ENCODE measurements around the gene SMARCD3.

Gene SMARCD3

DNA sequence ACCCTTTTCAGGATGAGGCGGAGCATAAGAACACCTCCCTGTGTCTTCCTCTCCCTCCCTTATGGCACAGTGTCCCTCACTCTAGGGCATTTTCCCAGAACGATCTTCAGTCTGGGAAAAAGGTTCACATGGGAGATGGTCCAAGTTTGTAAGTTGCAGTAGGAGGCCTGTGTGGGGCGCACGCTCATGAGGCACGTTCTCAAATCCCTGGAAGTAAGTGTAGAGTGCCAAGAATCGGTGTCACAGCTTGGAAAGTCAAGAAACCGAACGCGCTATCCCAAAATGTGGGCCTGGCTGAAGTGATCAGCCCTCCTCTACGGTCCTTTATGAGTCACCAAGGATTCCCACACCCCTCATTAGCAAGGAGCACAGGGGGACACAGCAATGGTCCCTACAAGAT, 23.9 kb upstream of the SMARCD3 start:
- DNase-seq, result no peak

DNA sequence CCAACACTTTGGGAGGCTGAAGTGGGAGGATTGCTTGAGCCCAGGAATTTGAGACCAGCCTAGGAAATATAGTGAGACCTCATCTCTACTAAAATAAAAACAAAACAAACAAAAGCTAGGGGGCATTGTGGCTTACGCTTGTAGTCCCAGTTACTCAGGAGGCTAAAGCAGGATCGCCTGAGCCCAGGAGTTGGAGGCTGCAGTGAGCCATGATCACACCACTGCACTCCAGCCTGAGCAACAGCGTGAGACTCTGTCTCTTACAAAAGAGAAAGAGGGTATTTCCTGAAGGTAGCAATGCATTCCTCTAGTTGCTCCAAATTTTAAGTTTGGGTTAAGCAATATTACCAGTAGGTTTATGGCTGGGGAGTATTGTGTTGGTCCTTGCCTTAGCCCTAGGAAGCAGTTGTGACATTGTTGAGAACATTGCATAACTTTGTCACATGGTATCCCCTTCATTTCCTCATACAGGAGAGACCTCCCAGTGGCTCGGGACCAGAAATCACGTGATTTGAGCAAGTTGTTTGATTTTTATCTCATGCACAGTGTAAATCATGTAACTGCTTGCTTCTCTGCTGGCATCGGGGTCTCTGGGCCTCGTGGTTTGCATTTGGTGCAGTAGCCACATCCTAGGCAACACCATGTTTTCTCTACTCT, 23.3 kb upstream of the SMARCD3 start:
- DNase-seq, result no peak

DNA sequence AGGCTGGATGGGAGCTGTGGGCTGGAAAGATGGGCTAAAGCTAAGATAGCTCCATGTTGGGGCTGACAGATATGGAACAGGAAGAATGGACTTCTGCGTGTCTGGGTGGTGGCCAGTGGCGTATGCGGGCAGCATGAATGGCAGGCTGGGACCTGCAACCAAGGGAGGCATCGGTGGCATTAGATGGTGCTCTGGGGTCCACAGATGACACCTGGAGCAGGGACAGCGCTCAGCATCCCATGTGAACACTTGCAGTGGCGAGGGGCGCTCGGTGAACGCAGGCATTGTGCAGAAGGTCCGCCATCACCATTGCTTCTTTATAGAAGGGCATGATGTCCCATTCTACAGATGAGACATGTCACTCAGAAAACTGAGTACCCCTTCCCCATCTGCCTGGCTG, 21.0 kb upstream of the SMARCD3 start:
- DNase-seq, result no peak

DNA sequence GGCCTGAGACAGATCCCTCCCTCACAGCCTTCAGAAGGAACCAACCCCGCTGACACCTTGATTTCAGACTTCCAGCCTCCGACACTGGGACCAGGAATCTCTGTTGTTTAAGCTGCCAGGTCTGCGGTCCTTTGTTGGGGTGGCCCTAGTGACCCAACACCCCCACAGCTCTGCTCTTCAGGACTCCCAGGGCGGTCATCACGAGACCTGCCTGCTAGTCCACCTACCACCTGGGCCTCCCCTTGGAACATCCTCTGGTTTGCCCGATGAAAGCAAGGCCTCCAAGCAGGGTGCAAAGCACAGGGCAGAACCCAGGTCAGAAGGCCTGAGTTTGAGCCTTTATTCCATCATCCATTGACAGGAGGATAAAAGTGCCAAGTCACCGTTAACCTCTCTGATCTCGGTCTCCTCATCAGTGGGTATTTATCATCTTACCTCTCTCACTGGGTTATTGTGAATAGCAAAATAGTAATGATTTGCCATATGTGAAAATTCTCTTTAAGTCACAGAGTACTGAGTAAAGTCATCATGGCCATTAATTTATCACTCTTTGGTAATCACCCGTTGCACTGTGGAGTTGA, 16.9 kb upstream of the SMARCD3 start:
- DNase-seq, result no peak

DNA sequence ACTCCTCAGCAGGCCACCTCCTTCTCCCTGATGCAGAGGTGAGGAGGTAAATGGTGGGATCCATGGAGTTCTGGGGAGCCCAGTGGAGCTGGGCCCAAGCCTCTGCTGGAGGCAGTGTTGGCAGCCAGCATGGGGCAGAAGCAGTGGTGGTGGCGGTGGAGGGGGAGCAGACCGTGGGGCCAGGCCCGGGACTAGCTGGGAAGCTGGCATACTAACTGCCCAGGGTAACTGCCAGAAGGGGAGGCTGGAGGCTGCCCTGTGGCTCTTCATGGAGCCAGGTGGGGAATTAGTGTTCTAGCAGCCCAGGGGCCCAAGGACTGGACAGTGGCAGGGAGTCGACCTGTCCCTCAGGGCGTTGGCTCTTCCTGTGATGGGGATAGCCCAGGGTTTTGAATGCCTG, 16.1 kb upstream of the SMARCD3 start:
- DNase-seq, result no peak

DNA sequence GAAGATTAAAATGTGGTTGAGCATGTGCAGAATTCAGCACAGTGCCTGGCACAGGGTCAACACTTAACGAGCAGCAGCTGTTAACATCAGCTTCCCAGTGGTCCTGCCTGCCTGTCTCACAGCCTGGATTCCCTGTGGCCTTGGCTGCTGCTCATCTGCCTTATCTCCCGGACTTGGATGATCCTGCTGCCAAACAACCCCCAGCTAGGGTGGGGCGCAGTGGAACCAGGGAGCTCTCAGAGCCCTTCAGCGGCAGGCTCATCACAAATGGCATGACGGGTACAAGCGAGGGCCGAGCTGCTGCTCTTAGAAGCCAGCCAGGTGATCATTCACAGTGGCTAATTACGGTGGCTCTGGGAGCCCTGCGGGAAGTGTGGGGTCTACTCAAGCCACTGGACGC, 13.0 kb upstream of the SMARCD3 start:
- DNase-seq, result no peak

DNA sequence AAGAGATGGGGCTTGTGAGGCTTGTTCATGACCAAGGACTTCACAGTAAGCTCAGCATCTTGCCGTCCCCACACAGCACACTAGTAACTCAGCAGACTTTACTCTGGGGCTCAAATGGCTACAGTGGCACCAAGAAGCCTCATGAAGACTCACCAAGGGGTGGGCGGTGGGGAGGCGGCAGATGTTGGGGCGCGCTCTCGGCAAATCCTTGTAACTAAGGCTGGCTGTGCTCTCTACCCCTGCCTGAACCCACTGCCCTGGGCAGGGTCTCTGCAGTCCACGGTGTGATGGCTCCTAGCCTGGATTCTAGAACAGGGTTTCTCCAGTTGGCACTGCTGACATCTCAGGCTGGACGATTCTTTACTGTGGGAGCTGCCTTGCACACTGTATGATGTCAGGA, 12.4 kb upstream of the SMARCD3 start:
- no peak for DNase-seq

DNA sequence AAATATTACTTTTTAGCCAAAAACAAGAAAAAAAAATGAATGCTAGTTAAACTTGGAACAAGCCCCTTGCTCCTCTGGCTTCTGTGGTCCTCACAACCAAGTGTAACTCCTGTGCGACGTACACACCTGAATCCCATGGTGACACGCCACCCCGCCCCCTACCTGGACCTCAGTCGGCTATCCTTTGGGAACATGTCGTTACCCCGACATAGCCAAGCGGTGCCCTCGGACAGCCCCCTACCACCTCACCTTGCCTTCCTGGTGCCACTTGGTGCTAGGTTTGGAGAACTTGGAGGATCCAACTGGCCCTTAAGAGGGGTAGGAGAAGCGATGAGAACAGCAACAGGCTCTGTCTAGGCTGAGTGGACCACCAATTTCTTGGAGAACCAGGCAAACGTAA, 12.0 kb upstream of the SMARCD3 start:
- DNase-seq, result no peak

DNA sequence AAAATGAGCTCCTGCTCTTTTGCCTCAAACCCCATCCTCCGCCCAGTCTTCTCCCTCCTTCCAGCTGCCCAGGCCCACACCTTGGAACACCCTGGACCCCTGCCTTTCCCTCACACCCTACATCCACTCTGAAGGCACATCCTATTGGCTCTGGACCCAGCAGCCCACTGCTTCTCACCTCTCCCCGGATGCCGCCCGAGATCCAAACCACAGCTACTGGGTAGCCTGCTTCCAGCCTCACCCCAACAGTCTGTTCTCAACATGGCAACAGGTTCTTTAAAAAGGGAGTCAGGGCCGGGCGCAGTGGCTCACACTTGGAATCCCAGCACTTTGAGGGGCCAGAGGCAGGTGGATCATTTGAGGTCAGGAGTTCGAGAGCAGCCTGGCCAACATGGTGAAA, 9.5 kb upstream of the SMARCD3 start:
- DNase-seq, result no peak

DNA sequence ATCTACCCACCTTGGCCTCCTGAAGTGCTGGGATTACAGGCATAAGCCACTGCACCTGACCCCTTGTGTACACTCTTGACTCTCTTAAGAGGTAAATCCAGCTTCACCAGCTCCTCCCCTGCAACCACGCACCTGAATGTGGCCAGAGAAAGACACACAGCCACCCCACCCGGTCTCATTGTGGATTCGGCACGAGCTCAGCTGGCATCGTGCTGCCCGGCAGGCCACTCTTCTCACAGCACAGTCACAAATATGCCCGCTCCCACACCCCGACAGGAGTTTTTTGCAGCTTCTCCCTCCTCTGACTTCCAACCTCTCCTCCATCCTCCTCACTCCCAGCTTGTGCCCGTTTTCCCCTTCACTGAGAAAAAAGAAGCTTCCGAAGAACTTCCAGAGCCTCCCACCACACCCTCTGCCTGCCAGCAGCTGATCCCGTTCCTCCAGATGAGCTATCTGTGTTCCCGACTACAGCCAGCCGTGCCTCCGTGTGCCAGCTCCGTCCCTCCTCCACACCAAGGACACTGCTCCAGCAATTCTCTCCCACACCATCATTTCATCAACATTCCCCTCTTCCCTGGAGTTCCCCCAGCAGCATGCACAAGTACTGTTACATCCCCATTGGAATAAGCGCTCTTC, 8.0 kb upstream of the SMARCD3 start:
- no peak for DNase-seq

DNA sequence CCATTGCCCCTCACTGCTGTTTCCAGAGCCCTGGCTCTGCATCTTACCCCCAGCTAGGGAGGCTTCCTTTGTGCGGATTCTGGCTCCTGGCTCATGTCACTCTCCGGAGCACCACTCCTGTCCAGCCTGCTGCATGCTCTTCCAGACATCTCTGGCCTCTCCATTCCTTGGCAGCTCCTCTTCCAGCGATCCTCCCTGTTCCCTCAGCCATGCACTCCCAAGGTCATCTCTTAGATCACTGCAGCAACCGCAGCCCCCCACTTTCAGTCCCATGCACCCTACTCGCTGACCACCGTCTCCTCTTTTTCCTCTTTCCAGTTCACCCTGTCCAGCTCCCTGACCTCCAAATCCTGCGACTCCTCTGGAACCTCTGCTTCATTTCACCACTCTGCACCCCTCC, 6.9 kb upstream of the SMARCD3 start:
- DNase-seq, result no peak

DNA sequence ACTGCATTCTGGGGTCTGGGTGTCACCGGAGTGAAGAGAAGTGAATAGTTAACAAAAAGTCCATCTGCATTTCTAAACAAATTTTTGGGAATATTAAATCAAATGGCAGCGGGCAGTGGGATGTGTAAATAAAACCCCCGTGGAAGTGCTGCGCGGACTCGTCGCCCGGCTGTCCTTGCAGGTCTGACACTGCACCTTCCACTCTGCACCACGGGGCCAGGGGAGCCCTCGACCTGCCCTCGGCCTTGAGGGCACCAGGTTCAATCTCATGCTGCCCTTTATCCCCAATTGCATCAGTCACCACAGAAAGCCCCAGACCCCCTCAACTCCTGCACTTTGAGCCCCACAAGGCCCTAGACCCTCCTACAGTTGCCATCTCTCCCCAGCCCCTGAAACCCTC, 6.4 kb upstream of the SMARCD3 start:
- no peak for DNase-seq

DNA sequence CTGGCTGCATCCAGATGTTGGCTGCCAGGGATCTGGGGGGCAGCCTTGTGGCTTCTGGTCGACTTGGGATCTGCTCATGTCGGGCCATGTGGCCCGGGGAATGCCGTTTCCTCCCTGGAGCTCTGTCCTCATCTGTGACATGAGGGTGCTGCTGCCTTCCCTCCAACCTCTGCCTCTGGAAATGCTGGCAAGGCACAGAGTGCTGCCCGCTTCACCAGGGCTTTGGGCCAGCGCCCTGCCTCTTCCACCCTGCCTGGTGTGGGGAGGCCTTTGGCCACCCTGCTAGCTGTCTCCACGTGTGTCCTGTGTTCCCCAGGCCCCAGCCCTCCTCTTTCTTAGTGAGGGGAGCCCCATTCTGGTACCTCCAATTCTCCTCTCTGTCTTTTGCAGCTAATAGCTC, 5.8 kb upstream of the SMARCD3 start:
- DNase-seq, result no peak

DNA sequence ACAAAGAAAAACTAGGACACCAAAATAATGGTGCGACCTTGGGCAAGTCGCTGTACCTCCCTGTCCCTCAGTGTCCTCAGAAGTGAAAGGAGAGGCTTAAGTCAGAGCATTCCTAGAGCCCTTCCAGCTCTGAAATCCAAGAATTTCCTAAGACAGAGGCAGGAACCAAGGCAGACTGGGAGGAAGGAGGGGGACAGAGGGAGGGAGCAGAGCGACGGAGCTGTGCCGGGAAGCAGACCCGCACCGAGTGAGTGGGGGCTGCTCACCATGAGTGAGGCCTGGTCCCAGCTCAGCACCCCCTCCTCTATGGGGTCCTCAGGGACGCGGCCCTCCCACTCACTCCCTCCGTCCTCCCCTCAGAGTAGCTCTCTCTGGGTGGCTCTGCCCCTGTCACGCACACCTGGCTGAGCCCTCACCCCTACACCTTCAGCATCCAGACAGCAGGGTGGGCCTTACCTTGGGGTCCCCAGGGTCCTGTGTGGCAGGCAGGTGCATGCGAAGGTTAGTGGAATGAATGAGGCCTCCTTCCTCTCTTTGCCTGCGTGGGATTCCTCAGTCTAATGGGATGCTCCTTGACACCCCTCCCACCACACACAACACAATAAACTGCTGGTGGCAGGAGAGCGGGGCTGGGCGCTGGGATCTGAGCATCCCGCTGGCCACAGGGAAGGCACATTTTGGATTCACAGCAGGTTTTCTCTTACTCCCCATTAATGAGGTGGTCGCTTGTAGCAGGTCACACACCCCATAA, 4.6 kb upstream of the SMARCD3 start:
- DNase-seq, result no peak

DNA sequence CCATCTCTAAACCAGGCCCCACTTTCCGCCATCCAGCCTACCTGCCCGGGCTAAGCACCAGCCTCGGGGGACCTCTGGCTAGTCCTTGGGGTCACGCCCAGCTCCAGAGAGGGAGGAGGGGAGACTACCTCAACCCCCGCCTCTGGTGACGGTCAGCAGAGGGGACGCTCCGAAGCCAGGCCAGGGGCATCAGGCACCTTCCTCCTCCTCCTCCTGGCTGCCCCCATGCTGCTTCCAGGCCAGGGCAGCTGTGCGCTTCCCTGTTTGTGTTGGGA, 4.0 kb upstream of the SMARCD3 start:
- no peak for DNase-seq

DNA sequence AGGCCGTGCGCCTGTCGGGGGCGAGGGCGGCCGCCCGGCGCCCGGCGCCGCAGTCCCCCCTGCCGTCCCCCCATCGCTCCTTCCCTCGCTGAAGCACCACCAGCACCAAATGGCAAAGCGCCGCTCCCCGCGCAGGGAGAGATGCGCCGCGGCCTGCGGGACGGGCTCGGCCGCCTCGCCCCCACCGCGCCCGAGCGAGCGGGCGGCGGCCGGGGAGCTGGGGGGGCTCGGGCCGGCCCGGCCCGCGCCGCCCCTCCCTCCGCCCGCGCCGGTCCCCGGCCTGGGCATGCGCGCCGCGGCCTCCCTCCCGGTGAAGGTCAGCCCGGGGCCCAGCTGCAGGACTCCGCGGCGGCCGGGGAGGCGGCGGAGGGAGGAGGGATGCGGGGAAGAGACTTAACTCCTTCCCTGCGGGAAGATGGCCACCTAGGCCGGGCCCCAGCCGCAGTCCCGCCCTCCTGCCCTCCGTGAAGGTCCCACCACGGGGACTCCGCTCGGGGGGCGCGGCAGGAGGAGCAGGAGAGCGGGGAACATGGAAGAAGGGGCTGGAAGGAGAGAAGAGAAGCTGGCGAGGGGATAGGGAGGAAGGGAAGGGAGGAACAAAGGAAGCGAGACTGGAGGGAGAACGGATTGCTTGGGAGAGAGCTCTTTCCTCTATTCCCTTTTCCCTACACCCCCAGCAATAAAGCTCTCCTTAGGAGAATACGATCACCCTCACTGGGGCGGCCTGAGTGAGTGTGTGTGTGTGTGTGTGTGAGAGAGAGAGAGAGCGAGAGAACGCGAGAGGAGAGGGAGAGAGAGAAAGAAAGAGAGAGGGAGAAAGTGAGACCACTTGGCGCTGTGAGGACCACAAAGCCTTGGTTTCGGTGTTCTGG, 3.4 kb upstream of the SMARCD3 start:
- DNase-seq, result peak; percentile 53

DNA sequence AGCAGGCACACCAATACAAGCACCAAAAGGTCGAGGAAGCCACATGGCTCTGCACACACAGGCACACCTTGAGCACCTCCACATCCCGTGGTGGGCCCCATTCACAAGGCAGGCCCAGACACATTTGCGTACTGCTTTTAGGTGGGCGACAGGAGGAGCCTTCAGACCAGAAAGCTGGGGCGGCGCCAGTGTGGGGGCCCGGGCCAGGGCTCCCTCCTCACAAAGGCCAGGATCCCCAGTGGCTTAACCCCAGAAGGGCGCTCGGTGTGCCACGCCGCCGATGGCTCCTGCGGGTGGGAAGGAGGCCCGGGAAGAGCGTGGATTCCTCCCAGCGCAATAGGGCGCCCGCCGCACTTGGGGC, 2.8 kb upstream of the SMARCD3 start:
- no peak for DNase-seq

DNA sequence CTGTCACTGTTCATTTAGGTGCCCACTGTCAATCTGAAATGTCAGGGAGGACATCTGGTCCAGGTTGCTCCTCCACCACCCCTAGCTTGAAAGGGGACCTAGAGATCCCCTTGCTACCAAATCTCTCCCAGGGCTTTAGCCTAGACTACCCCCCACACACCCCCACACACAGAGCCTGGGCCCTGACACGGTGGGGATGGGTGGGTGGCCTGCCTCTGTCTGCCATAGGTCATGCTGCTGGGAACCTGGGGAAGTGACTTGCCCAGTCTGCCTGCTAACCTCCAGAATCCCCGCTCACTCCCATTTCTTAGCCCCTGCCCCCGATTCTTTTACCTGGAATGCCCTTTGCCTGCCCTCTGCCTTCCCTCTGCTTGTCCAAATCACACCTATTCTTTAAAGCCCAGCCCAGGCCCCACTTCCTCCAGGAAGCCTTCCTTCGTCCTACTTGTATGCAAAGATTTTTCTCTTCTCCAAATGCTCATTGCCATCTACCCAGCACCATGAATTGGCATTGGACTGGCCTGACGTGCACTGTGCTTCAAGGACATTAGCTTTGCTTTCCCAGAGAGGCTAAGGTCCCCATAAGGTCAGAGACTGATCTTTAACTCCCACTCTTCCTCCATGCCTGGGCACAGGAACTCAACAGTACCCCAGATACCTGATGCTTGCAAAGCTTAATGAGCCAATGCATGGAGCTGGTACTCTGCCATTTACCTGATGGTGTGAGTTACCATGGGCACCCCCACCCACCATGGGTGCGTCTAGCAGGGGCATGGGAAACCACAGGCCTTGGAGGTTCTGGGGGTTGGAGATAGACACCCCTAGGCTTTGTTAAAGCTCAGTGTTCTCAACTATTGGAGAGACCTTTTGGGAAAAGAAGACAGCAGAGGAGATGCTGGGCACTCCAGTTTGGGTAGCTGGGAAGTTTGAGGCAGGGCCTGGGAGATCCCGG, 2.0 kb upstream of the SMARCD3 start:
- no peak for DNase-seq

DNA sequence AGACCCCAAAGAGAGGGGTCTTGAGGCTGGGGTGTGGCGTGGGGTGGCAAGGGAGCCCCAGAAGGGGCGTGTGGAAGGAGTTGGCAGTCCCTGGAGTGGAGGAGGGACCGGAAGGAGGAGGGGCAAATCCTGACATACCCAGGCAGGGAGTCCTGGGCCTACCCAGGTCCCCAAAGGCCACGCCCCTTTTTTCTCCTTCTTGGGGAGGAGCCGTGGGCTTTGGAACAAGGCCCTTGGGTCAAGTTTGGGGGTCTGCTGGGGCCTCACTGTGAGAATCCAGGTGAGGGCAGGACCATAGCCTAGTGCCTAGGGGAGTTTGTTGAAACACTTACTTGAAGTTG, 1.2 kb upstream of the SMARCD3 start:
- no peak for DNase-seq

DNA sequence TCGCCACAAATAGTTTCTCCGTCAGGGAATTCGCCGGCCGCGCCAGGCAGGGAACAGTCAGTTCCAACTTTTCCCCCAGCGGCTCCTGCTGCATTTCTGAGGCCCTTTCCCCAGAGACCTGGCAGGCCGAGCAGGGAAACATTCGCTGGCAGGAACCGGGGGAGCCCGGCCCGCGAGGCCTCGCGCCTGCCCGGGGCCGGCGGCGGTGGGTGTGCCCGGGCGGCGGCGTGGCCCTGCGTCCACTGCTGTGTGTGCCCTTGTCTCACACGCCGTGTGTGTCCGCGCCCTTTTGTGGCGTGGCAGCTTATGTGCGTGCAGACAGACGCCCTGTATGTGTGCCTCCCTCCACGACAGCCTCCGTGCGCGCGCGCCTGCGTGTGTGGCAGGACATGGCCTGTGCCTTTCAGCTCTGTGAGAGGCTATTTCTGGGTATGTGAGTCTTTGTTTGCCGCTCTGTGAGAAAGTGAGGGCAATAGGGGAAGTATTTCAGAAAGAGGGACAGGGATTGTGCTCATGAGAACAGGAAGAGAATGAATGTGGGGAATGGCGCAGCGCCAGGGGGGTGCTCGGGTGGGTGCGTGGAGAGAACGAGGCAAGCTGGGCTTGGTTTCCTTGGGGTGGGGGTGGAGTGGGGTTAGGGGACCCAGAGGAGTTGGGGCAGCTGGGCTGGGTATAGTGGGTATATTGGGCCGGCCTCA, 689 bp upstream of the SMARCD3 start:
- no peak for DNase-seq

DNA sequence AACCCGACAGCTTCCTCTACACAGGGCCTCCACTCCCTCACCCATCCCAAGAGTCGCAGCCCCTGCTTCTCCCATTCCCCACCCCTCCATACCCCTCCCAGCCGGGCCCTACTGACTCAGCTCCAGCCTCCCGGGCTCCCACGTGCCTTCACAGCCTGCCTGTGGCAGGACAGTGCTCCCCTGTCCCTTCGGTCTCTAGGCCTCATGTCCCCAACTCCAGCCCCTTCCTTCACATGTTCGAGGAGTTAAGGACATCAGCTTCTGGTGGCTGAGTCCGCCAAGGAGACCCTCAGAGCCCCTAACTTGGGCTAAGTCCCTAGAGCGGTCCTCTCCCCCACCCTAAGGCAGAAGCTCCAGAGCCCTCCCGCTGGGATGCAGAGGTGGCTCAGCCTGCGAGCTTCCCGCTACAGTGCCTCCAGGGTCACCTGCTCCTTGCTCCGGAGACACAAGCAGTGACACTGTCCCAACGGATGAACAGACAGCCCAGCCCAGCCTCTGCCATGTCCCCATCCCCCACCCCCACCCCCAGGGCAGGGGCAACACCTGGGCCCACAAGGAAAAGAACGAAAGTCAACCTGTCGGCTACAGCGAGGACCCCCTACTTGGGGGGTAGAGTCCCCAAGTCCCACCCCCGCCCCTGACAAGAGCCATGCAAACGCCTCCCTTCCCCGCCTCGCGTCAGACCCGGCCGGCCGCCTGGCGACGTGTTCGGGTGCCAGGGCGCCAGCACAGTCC, 716 bp downstream of the SMARCD3 start:
- no peak for DNase-seq
